Kasumi-1 (cell line): Measurements from ENCODE around the gene MBD2.

Experiments used
- DNase-seq, 2 experiments: peaks; one replicate each; lab custom pipeline; 2025; lab: John Stamatoyannopoulos, UW

MBD2 gene

GRCh38 chr18:54197747-54198411 is 26.6 kb downstream of the MBD2 start:
- DNase-seq: no peak

DNA sequence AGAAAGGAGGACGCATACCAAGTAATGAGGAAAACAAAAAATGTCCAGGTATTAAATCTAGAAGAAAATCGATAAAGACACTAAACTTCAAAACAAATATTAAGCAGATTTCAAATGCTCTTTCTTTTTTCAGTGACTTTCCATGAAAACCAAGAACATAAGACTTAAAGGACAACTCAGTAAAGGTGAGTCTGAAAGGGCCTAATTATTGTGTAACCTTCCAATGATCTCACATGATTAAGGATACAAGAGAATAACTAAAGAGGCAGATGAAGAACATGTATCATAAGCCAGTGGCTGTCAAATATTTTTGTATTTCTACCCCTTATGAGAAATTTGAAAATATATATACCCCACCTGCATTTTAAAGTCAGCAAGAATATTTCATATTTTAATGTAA is 30.7 kb downstream of the MBD2 start:
- no peak for DNase-seq

- DNase-seq: no peak
Observed at GRCh38 chr18:54192900-54193299, 31.6 kb downstream of the MBD2 start.

GRCh38 chr18:54192415-54192814 is 32.1 kb downstream of the MBD2 start:
- no peak for DNase-seq

DNA sequence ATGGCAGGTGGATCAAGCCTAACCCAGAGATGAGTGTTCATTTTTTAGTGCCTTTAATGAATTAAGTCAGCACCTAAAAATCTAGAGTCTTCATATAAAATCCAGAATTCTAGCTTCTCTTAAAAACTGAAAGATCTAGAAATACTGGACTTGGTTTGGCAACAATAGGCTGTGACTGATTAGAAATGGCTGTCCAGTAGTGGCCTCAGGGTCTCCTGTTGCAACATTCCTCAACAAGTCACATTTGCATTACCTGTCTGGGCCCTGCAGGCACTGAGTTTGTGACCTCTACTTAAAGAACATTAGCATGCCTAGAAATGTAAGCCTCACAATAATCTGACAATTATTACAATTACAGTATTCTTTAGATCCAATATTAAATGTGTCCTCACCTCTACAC is 33.1 kb downstream of the MBD2 start:
- DNase-seq: no peak

DNA sequence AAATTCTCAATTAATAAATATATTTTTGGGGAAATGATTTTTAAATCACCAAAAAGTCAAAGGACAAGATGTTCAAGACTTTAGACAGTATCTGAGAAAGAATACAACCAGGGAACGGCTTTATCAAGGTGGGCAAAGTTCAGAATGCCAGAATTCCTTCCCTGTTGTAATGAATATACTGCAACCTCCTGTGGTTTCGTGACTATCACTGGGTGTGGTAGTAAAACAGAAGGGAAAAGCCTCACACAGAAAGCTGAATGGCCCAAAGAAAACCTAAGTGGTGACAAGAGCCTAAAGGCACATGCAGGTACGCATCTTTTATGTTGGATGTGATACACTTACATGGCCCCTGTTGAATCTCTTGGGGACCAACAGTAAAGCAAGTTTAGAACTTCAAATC is 37.1 kb downstream of the MBD2 start:
- DNase-seq: no peak

DNA sequence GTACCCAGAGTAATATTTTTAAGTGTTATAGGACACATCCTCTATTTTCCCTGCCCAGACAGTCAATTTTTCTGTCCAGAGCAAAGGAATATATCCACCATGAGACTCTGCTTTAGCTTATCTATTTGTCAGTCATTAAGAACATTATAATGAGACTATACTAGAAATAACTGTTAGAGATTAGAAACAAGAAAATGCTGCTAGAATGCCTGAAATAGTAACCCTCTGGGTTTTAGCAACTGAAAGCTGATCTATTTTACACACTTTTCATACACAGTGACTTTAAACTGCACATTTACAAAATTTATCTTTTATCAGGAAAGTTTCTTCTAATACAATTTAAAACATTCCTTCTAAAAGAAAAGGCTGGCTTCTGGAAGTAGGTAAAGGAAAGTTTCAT is 39.6 kb downstream of the MBD2 start:
- DNase-seq: no peak

- DNase-seq: no peak
Observed at GRCh38 chr18:54183390-54183789, 41.1 kb downstream of the MBD2 start.

GRCh38 chr18:54181856-54182602 is 42.4 kb downstream of the MBD2 start:
- no peak for DNase-seq

GRCh38 chr18:54173980-54174630 is 50.4 kb downstream of the MBD2 start:
- DNase-seq: no peak

GRCh38 chr18:54173250-54173649 is 51.2 kb downstream of the MBD2 start:
- no peak for DNase-seq

DNA sequence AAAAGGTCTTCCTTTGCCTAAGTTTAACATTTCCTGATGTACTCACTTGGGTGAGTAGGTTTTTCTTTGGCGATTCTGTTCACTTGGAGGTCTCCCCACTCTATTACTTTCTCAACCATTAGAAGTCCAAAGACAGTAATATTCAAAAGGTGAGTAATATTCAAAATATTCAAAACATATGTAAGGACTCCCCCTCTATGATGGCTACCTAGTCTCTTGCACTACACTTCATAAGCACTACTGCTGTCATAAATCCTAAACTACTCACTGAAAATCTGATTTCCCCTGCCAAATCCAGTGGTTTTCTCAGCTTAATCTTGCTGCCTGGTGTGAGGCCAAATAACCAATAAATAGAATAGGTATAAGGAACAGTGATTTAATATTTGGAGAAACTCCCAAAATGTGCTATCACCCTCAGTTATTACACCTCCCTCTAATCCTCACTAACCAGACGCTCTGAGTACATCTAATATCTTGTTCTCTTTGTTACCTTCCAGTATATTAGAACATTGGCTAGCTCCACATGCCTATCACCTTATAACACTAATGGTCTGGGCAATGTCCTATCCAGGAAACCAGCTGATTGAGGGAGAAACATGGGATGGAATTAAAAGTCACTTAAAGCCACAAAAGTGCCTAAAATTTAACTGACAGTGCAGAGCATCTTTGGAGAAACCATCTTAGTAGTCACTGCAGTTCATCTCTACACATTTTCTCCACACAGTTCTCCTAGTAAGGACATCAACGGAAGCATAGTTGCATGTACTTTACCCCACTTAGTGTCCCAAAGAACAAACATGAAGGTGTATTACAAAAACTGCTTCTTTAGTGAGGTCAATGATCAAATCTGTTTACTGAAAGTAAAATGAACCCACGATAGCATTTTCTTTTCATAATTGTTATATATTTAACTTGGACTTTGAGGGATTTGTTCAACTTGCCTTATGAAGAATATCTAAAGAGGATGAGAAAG is 54.8 kb downstream of the MBD2 start:
- DNase-seq: no peak

DNA sequence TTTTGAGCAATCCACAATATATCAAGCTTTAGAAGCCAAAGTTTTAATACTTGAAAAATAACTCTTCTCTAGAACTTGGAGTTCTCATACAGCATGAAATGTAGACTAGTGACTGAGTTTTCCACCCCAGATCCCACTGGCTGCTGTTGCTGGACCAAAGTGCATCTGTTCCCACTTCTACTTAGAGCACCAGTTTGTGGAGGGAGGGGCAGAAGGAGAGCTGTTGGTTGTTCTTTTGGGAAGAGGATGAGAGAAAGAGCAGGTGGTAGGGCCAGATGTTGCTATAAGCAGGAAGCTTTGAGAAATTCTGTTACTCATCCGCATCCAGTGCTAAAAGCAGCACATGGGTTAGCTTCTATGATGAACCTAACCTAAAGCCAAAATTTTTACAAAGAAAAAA is 59.0 kb downstream of the MBD2 start:
- no peak for DNase-seq

DNA sequence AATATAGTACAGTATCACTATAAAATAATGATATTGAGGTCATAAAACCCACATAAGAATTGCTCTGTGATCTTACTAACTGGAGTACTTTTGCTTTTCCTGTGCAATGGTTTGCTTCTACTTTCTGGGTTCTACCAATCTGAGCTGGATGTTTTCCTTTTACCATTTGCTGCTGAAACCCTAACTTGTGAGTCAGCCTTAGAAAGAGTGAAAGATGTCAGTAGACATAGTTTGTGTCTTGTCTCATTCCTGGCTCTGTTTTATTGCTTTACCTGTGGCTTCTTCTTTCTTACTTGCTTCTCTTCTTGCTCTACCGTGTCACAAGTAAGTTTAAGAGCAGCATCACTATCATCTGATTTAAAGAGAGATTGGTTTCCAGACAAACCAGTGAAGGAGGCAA is 61.0 kb downstream of the MBD2 start:
- no peak for DNase-seq

GRCh38 chr18:54162431-54162830 is 62.0 kb downstream of the MBD2 start:
- DNase-seq: no peak

DNA sequence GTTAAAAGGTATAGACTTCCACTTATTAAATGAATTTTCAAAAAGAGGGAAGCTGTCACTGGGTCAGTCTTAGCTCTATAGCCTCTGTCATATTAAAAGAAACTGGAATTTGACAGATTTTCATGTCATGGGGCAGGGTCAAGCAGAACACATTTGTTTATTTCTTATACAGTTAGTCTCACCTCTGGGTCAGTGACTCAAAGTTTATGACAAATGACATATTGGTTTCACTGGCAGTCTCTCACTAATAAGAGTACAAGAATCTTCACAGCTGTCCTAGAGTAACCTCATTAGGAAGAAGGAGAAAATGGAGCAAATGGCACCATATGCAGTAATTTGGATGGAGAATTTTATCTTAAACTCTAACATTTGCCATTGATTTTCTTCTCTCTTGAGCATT is 63.2 kb downstream of the MBD2 start:
- no peak for DNase-seq

- no peak for DNase-seq
Observed at GRCh38 chr18:54159906-54160305, 64.6 kb downstream of the MBD2 start.

DNA sequence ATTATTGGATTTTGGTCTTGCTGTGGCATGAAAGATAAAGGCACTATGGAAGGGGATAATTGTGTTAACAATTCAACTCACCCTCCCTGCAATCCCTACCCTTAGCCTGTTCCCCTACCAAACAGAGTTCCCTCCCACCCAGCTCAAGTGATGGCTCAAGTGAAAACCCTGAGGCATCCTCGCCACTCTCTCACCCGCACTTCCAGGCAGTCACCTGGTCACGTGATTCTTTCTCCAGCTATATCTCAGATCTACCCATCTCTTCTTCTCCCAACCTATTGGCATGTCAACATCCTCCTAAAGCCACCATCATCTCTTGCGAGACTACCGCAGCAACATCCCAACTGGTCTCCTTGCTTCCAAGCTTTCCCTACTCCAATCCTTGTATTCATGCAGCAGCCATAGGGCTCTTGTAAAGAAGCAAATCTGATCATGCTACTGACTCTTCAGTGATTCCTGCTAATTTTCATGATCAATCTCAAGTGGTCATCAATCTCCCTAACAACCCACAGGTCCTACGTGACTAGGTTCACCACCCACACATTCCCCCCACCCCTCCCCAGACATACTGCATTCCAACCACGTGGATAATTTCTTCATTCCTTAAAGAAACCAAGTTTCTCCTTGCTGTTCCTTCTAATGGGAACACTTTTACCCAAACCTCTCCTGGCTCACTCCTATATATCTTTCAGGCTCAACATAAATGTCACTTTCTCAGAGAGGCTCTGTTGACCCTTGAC is 66.7 kb downstream of the MBD2 start:
- no peak for DNase-seq

DNA sequence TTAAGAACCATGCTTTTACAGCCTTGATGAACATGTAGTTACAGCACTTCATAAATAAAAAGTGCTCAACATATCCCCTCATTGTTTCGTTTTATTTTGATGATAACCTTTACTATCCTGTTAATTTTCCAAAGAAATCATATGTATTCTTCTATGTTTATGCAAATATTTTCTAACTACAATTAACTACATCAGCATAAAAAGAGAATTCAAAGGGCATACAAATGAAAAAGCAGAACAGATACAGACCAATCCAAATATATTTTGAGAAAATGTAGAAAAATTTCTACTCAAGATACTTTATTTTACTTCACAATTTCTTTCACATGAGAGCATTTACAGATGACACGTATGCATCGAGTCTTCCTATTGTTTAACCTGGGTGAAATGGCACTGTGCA is 69.1 kb downstream of the MBD2 start:
- DNase-seq: no peak

DNA sequence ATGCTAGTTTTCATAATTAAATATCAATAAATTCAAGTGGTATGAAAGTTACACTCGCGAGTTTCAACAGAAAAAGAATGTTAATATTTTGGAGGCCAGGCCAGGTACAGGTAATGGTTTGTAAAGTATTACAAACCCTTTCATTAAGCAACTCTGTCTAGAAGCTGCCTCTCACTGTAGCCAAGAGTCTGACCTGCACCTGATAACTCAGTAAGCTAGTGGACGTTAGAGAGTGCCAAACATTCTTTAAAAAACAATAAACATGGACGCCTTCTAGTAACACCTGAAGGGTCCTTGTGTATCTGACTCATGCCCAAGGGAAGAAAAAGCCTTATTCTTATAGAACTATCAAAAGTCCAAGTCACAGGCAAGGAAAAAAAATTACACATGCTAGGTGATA is 70.2 kb downstream of the MBD2 start:
- no peak for DNase-seq

DNA sequence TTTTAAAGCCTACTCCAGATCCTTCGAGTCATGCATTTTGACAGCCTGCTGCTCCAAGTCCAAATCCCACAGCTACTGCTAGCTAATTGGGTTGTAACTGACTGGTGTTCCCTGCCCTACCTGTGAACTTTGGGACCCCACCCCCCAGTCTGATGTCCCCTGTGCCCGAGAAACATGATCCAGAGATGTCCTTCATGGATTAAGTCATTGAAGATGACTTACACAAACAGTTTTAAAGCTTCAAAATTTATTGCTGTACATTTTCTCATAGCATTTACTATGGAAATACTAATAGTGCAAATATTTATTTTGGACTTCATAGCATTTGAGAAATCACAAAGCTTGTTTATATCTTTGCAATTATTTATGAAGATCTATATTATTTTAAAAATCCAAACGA is 73.1 kb downstream of the MBD2 start:
- no peak for DNase-seq

- DNase-seq: no peak
Observed at GRCh38 chr18:54150226-54150625, 74.2 kb downstream of the MBD2 start.
